Measurements from ENCODE around the gene AUTS2. TPM values are rescaled to one million over a fixed set of nuclear protein-coding genes. Genes with fewer than 3 reads are reported as not detected.

The AUTS2 gene
- total and polyA plus RNA-seq, 9 of the 15 experiments (the other 6 are each of a cell fraction or from before 2014, with no cell fraction given) = 0.58 TPM; not detected in 8

DNA sequence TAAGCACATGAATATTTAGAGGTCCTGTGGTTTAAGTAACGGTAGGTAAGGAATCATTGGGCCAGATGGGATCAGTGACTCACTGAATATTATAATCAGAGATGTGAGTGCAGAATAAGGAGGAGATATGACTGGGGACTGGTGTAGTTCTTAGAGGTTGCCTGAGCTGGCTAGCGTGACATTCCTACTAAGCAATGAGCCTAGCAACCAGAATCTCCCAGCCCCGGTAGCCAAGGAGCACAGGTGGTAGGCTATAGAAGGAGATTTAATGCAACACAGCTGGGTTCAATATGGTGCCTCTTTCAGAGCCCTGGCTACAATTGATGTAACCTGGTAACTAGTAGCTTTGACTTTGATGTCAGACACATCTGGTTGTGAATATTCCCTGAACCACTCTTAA lies 641.6 kb downstream of the AUTS2 start:
- H3K9ac ChIP-seq (ENCODE audit: insufficient read depth in 1 of 2, low read depth in 2 of 2, low read length in 2 of 2) = no peak overlapping the region
- no peaks in the 10 kb centered on the region for H3K79me2 ChIP-seq (ENCODE audit: control insufficient read depth, insufficient read depth, low read length)
- no peak for TF ChIP-seq CHD1 (IDR thresholded peaks at IDR 0.05; ENCODE audit: low read length)
- TF ChIP-seq, protein P1, sequence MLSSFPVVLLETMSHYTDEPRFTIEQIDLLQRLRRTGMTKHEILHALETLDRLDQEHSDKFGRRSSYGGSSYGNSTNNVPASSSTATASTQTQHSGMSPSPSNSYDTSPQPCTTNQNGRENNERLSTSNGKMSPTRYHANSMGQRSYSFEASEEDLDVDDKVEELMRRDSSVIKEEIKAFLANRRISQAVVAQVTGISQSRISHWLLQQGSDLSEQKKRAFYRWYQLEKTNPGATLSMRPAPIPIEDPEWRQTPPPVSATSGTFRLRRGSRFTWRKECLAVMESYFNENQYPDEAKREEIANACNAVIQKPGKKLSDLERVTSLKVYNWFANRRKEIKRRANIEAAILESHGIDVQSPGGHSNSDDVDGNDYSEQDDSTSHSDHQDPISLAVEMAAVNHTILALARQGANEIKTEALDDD (IDR thresholded peaks at IDR 0.05) = no peak
- FAIRE-seq (no peak), DNase-seq (ENCODE audit: extremely low read depth in 1 of 4, low spot score in 3 of 4) (no peak), ATAC-seq (no peak)
- ChIA-PET CTCF (ENCODE audit: low intra/inter-chr PET ratio) (no interaction called here), POLR2A (no interaction called here)
- H3K27ac ChIP-seq (ENCODE audit: extremely low read depth, low read depth, low read length) = no peak overlapping the region
- intact Hi-C loops (cut with micrococcal nuclease) (no loop called here), in situ Hi-C loops (cut with MboI) (no loop called here)
- H3K4me1 ChIP-seq (replicated peaks in 1 of 2; ENCODE audit: control insufficient read depth in 2 of 2, insufficient read depth in 2 of 2, low read length in 2 of 2) = no peaks in the 10 kb centered on the region
- no peaks in the 10 kb centered on the region for H4K20me1 ChIP-seq (replicated peaks; ENCODE audit: control insufficient read depth, insufficient read depth, low read length)
- no TSS peak for BruUV-seq (replicated peaks)
- H3K9me1 ChIP-seq (ENCODE audit: control insufficient read depth, insufficient read depth, low read length) = no peaks in the 10 kb centered on the region
- H2AFZ ChIP-seq (ENCODE audit: low read depth, low read length) = no peak overlapping the region
- no peaks in the 10 kb centered on the region for H3K9me3 ChIP-seq (replicated peaks; ENCODE audit: control insufficient read depth, insufficient read depth, low read depth, low read length)
- 2% methylated on average over 3 of the region's 3 CpGs for WGBS (ENCODE audit: insufficient coverage, low coverage, missing lambda C conversion rate)
- H3K27me3 ChIP-seq (ENCODE audit: control insufficient read depth in 2 of 2, insufficient read depth in 2 of 2, low read length in 2 of 2) = no peaks in the 10 kb centered on the region
- H3K4me3 ChIP-seq = no peak overlapping the region
- no peak overlapping the region for H3K4me2 ChIP-seq (ENCODE audit: insufficient read depth, low read length)
- H3K36me3 ChIP-seq (ENCODE audit: control insufficient read depth, insufficient read depth, low read length) = no peaks in the 10 kb centered on the region

DNA sequence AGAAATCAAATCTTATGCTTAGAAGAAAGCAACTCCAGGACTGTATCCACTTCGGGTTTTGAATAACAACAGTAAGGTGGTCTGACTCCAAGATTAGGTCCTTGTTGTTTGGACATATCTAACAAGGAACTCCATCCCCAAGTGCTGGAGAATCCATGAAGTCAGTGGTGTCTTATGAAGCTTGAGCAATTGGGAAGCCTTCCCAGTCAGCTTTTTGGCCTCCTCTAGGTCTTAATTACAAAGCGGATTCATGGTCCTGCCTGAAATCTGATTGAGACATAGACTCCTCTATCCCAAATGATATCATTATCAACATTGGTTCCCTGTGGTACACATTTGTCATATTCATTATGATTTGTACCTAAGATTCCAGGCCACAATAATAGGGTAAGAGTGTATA lies 642.6 kb downstream of the AUTS2 start:
- no peaks in the 10 kb centered on the region for H3K9me1 ChIP-seq (ENCODE audit: control insufficient read depth, insufficient read depth, low read length)
- no peak overlapping the region for H3K4me3 ChIP-seq
- CTCF ChIA-PET (ENCODE audit: low intra/inter-chr PET ratio) = no interaction called here
- H3K36me3 ChIP-seq (ENCODE audit: control insufficient read depth, insufficient read depth, low read length) = no peaks in the 10 kb centered on the region
- no peaks in the 10 kb centered on the region for H3K9me3 ChIP-seq (replicated peaks; ENCODE audit: control insufficient read depth, insufficient read depth, low read depth, low read length)
- in situ Hi-C loops (cut with MboI) = no loop called here
- FAIRE-seq = no peak
- WGBS (ENCODE audit: insufficient coverage, low coverage, missing lambda C conversion rate) = 0% methylated on average over 2 of the region's 2 CpGs
- intact Hi-C loops (cut with micrococcal nuclease) = no loop called here
- H3K4me2 ChIP-seq (ENCODE audit: insufficient read depth, low read length) = no peak overlapping the region
- POLR2A ChIA-PET = no interaction called here
- no peak for DNase-seq (ENCODE audit: extremely low read depth in 1 of 4, low spot score in 3 of 4)
- no peaks in the 10 kb centered on the region for H3K79me2 ChIP-seq (ENCODE audit: control insufficient read depth, insufficient read depth, low read length)
- H3K27ac ChIP-seq (ENCODE audit: extremely low read depth, low read depth, low read length) = no peak overlapping the region
- no peak overlapping the region for H3K9ac ChIP-seq (ENCODE audit: insufficient read depth in 1 of 2, low read depth in 2 of 2, low read length in 2 of 2)
- H2AFZ ChIP-seq (ENCODE audit: low read depth, low read length) = no peak overlapping the region
- no peak for ATAC-seq
- no peaks in the 10 kb centered on the region for H4K20me1 ChIP-seq (replicated peaks; ENCODE audit: control insufficient read depth, insufficient read depth, low read length)
- H3K27me3 ChIP-seq (ENCODE audit: control insufficient read depth in 2 of 2, insufficient read depth in 2 of 2, low read length in 2 of 2) = no peaks in the 10 kb centered on the region
- H3K4me1 ChIP-seq (replicated peaks in 1 of 2; ENCODE audit: control insufficient read depth in 2 of 2, insufficient read depth in 2 of 2, low read length in 2 of 2) = no peaks in the 10 kb centered on the region
- BruUV-seq (replicated peaks) = no TSS peak
- TF ChIP-seq NR2C2 (CRISPR knock-in tag; IDR thresholded peaks at IDR 0.05) (no peak), NR2C2 (tag; IDR thresholded peaks at IDR 0.05) (no peak), SMAD4 (CRISPR knock-in tag; conservative IDR thresholded peaks at IDR 0.05) (no peak), KLF16 (IDR thresholded peaks at IDR 0.05) (no peak), ZNF197 (CRISPR knock-in tag; IDR thresholded peaks at IDR 0.05; ENCODE audit: low read depth) (no peak), HIVEP1 (CRISPR knock-in tag; IDR thresholded peaks at IDR 0.05) (no peak)
- TF ChIP-seq, protein P2, sequence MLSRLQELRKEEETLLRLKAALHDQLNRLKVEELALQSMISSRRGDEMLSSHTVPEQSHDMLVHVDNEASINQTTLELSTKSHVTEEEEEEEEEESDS (CRISPR knock-in tag; IDR thresholded peaks at IDR 0.05) = no peak
- TF ChIP-seq, protein P3, sequence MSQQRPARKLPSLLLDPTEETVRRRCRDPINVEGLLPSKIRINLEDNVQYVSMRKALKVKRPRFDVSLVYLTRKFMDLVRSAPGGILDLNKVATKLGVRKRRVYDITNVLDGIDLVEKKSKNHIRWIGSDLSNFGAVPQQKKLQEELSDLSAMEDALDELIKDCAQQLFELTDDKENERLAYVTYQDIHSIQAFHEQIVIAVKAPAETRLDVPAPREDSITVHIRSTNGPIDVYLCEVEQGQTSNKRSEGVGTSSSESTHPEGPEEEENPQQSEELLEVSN (IDR thresholded peaks at IDR 0.05; ENCODE audit: borderline replicate concordance in 1 of 2, extremely low read depth in 1 of 2, insufficient read depth in 1 of 2, insufficient read length in 1 of 2, low read depth in 1 of 2, low read length in 1 of 2, poor library complexity in 1 of 2, severe bottlenecking in 1 of 2) = no peak
- TF ChIP-seq, protein P4, sequence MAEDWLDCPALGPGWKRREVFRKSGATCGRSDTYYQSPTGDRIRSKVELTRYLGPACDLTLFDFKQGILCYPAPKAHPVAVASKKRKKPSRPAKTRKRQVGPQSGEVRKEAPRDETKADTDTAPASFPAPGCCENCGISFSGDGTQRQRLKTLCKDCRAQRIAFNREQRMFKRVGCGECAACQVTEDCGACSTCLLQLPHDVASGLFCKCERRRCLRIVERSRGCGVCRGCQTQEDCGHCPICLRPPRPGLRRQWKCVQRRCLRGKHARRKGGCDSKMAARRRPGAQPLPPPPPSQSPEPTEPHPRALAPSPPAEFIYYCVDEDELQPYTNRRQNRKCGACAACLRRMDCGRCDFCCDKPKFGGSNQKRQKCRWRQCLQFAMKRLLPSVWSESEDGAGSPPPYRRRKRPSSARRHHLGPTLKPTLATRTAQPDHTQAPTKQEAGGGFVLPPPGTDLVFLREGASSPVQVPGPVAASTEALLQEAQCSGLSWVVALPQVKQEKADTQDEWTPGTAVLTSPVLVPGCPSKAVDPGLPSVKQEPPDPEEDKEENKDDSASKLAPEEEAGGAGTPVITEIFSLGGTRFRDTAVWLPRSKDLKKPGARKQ (CRISPR knock-in tag; IDR thresholded peaks at IDR 0.05) = no peak
